Measurements from ENCODE around the gene FMNL3.

Gene FMNL3

GRCh38 chr12:49665384-49665783, 41.8 kb downstream of the FMNL3 start:
- TF ChIP-seq SUZ12 (IDR thresholded peaks at IDR 0.05; ENCODE audit: extremely low read depth, insufficient read depth, insufficient read length) (no peak), YY1 (IDR thresholded peaks at IDR 0.05; ENCODE audit: insufficient read depth, insufficient read length) (no peak), ZNF274 (IDR thresholded peaks at IDR 0.05; ENCODE audit: low read depth, low read length) (no peak)
- H3K27me3 ChIP-seq (ENCODE audit: insufficient read depth, insufficient read length), result no peaks in the 10 kb centered on the region
- H3K4me3 ChIP-seq (ENCODE audit: insufficient read length, low read depth), result no peak overlapping the region
- DNase-seq (ENCODE audit: low read depth, low spot score), result no peak
- H3K36me3 ChIP-seq (ENCODE audit: insufficient read depth, insufficient read length, low read length), result peaks cover 44% of the 10 kb centered on the region
- H3K4me1 ChIP-seq (ENCODE audit: insufficient read depth, insufficient read length), result peaks cover 14% of the 10 kb centered on the region
- H3K9ac ChIP-seq (ENCODE audit: insufficient read length, low read depth), result no peak overlapping the region
- no peaks in the 10 kb centered on the region for H3K9me3 ChIP-seq (ENCODE audit: insufficient read depth, low read length)

DNA sequence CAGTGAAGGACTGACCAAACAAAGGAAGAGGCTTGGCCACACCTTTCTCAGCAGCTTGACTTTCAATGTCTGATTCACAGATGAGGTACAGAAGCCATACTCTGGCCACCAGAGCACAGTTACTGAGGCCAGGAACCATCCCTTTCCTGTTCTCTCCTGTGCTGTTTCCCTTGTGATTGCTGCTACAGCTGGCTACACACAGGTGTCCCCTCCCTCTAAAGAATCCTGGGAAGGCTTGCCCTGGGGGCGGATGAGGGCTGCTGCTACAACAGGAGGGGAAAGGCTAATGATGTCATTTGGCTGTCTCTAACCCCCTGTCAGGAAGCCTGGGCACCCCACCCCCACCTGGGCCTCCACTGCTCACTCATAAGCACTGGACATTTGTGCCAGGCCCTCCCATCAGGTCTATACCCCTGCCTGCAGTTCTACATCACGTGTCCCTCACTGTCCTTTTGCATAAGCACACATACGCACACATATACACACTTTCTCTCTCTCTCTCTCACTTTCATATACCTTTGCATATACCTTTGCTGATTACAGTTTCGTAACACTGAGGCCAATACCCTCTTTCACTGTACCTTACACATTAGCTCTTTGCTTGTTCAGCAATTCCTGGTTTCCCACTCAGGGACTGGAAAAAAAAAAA, 42.5 kb downstream of the FMNL3 start:
- TF ChIP-seq ZNF274 (IDR thresholded peaks at IDR 0.05; ENCODE audit: low read depth, low read length), result no peak
- TF ChIP-seq YY1 (IDR thresholded peaks at IDR 0.05; ENCODE audit: insufficient read depth, insufficient read length), result no peak
- TF ChIP-seq SUZ12 (IDR thresholded peaks at IDR 0.05; ENCODE audit: extremely low read depth, insufficient read depth, insufficient read length), result no peak

GRCh38 chr12:49664167-49664566, 43.0 kb downstream of the FMNL3 start:
- Histone ChIP-seq H3K9me3 (ENCODE audit: insufficient read depth, low read length) (no peaks in the 10 kb centered on the region), H3K27me3 (ENCODE audit: insufficient read depth, insufficient read length) (no peaks in the 10 kb centered on the region), H3K9ac (ENCODE audit: insufficient read length, low read depth) (no peak overlapping the region), H3K36me3 (ENCODE audit: insufficient read depth, insufficient read length, low read length) (peaks cover 52% of the 10 kb centered on the region), H3K4me1 (ENCODE audit: insufficient read depth, insufficient read length) (peaks cover 14% of the 10 kb centered on the region), H3K4me3 (ENCODE audit: insufficient read length, low read depth) (no peak overlapping the region)
- DNase-seq (ENCODE audit: low read depth, low spot score), result no peak
- TF ChIP-seq ZNF274 (IDR thresholded peaks at IDR 0.05; ENCODE audit: low read depth, low read length), result no peak
- no peak for TF ChIP-seq YY1 (IDR thresholded peaks at IDR 0.05; ENCODE audit: insufficient read depth, insufficient read length)
- TF ChIP-seq SUZ12 (IDR thresholded peaks at IDR 0.05; ENCODE audit: extremely low read depth, insufficient read depth, insufficient read length), result no peak

More for the DNA sequence above, 42.5 kb downstream of the FMNL3 start:
- DNase-seq (ENCODE audit: low read depth, low spot score), result peak; percentile 27
- H3K27me3 ChIP-seq (ENCODE audit: insufficient read depth, insufficient read length), result no peaks in the 10 kb centered on the region
- H3K9ac ChIP-seq (ENCODE audit: insufficient read length, low read depth), result no peak overlapping the region
- H3K9me3 ChIP-seq (ENCODE audit: insufficient read depth, low read length), result no peaks in the 10 kb centered on the region
- no peak overlapping the region for H3K4me3 ChIP-seq (ENCODE audit: insufficient read length, low read depth)
- peaks cover 14% of the 10 kb centered on the region for H3K4me1 ChIP-seq (ENCODE audit: insufficient read depth, insufficient read length)
- peaks cover 48% of the 10 kb centered on the region for H3K36me3 ChIP-seq (ENCODE audit: insufficient read depth, insufficient read length, low read length)

GRCh38 chr12:49662998-49663843, 44.0 kb downstream of the FMNL3 start:
- H3K9me3 ChIP-seq (ENCODE audit: insufficient read depth, low read length), result no peaks in the 10 kb centered on the region
- peak; percentile 50 for DNase-seq (ENCODE audit: low read depth, low spot score)
- no peak for TF ChIP-seq YY1 (IDR thresholded peaks at IDR 0.05; ENCODE audit: insufficient read depth, insufficient read length)
- no peak for TF ChIP-seq ZNF274 (IDR thresholded peaks at IDR 0.05; ENCODE audit: low read depth, low read length)
- TF ChIP-seq SUZ12 (IDR thresholded peaks at IDR 0.05; ENCODE audit: extremely low read depth, insufficient read depth, insufficient read length), result no peak
- no peak overlapping the region for H3K4me3 ChIP-seq (ENCODE audit: insufficient read length, low read depth)
- peaks cover 14% of the 10 kb centered on the region for H3K4me1 ChIP-seq (ENCODE audit: insufficient read depth, insufficient read length)
- H3K9ac ChIP-seq (ENCODE audit: insufficient read length, low read depth), result no peak overlapping the region
- H3K36me3 ChIP-seq (ENCODE audit: insufficient read depth, insufficient read length, low read length), result peaks cover 59% of the 10 kb centered on the region
- H3K27me3 ChIP-seq (ENCODE audit: insufficient read depth, insufficient read length), result no peaks in the 10 kb centered on the region

DNA sequence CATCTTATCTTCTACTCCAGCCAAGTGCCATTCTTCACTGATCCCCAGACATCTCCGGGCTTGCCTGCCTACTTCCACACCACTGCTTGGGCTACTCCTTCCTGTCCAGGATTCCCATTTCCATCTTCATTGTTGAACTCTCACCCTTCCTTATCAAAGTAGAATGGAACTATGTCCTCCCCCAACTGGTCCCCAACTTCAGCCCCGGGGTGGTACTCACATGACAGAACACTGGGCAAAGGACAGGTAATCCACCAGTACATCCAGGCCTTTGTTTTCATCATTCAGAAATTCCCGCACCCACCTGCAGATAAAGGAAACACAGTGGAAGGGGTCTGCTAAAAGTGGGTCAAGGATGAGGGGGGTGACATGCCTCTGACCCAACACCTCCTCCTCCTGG, 45.5 kb downstream of the FMNL3 start:
- Histone ChIP-seq H3K9ac (ENCODE audit: insufficient read length, low read depth) (no peak overlapping the region), H3K9me3 (ENCODE audit: insufficient read depth, low read length) (no peaks in the 10 kb centered on the region)

GRCh38 chr12:49661191-49661590, 46.0 kb downstream of the FMNL3 start:
- DNase-seq (ENCODE audit: low read depth, low spot score), result no peak
- Histone ChIP-seq H3K4me1 (ENCODE audit: insufficient read depth, insufficient read length) (peaks cover 14% of the 10 kb centered on the region), H3K4me3 (ENCODE audit: insufficient read length, low read depth) (no peak overlapping the region), H3K27me3 (ENCODE audit: insufficient read depth, insufficient read length) (no peaks in the 10 kb centered on the region), H3K36me3 (ENCODE audit: insufficient read depth, insufficient read length, low read length) (peaks cover 71% of the 10 kb centered on the region), H3K9me3 (ENCODE audit: insufficient read depth, low read length) (no peaks in the 10 kb centered on the region), H3K9ac (ENCODE audit: insufficient read length, low read depth) (no peak overlapping the region)
- TF ChIP-seq YY1 (IDR thresholded peaks at IDR 0.05; ENCODE audit: insufficient read depth, insufficient read length) (no peak), SUZ12 (IDR thresholded peaks at IDR 0.05; ENCODE audit: extremely low read depth, insufficient read depth, insufficient read length) (no peak), ZNF274 (IDR thresholded peaks at IDR 0.05; ENCODE audit: low read depth, low read length) (no peak)

More for the DNA sequence above, 45.5 kb downstream of the FMNL3 start:
- no peak for TF ChIP-seq SUZ12 (IDR thresholded peaks at IDR 0.05; ENCODE audit: extremely low read depth, insufficient read depth, insufficient read length)
- no peak for DNase-seq (ENCODE audit: low read depth, low spot score)
- Histone ChIP-seq H3K36me3 (ENCODE audit: insufficient read depth, insufficient read length, low read length) (peaks cover 67% of the 10 kb centered on the region), H3K27me3 (ENCODE audit: insufficient read depth, insufficient read length) (no peaks in the 10 kb centered on the region), H3K4me1 (ENCODE audit: insufficient read depth, insufficient read length) (peaks cover 14% of the 10 kb centered on the region), H3K4me3 (ENCODE audit: insufficient read length, low read depth) (no peak overlapping the region)

DNA sequence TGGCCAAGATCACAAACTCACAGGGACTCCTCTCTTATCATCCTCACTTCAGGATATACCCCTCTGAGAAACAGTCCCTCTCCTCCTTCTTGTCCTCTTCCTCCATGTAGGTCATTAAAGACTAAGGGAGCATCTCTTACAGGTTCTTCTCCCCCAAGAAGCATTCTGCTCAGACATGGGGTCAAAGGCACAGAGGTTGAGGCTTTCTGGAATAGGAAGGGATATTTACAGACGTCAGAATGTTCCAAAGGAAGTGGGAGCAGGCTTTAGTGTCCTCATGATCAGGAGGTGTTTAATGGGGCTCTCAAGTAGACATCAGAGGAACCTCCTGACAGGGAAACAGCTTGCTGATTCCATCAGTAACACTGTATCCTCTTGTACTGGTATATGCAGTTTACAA, 47.5 kb downstream of the FMNL3 start:
- H3K9ac ChIP-seq (ENCODE audit: insufficient read length, low read depth), result no peak overlapping the region
- H3K4me3 ChIP-seq (ENCODE audit: insufficient read length, low read depth), result no peak overlapping the region
- H3K27me3 ChIP-seq (ENCODE audit: insufficient read depth, insufficient read length), result no peaks in the 10 kb centered on the region
- peaks cover 10% of the 10 kb centered on the region for H3K4me1 ChIP-seq (ENCODE audit: insufficient read depth, insufficient read length)
- TF ChIP-seq ZNF274 (IDR thresholded peaks at IDR 0.05; ENCODE audit: low read depth, low read length), result no peak
- TF ChIP-seq YY1 (IDR thresholded peaks at IDR 0.05; ENCODE audit: insufficient read depth, insufficient read length), result no peak
- TF ChIP-seq SUZ12 (IDR thresholded peaks at IDR 0.05; ENCODE audit: extremely low read depth, insufficient read depth, insufficient read length), result no peak
- no peaks in the 10 kb centered on the region for H3K9me3 ChIP-seq (ENCODE audit: insufficient read depth, low read length)
- no peak for DNase-seq (ENCODE audit: low read depth, low spot score)
- peaks cover 72% of the 10 kb centered on the region for H3K36me3 ChIP-seq (ENCODE audit: insufficient read depth, insufficient read length, low read length)

Measured in NT2/D1 (cell line).